K562 (cell line): ENCODE measurements around the gene CACNA1I.

Experiments
- CBX8 ChIP-seq: fragments of 200-600 bp; sonication (generic); IDR thresholded peaks from 2 replicates; pipeline ENCODE4 v1.6.1; 2012; ENCODE audit warnings: borderline replicate concordance, mixed run types, low read depth, mild to moderate bottlenecking, moderate library complexity, mixed read lengths, low read length, control low read depth, inconsistent platforms; ENCODE audit not compliant: poor library complexity, severe bottlenecking; ENCODE audit errors: extremely low read depth
- CREB1 ChIP-seq, 2 experiments: sonication (generic) in 1 of 2; formaldehyde crosslinking in 1 of 2; IDR thresholded peaks; 2 replicates each; pipeline versions ENCODE4 v1.6.1 to v1.8.0; 2012 to 2022; ENCODE audit warnings: inconsistent platforms in 1 of 2, mild to moderate bottlenecking in 1 of 2, missing genetic modification reagents in 1 of 2, moderate library complexity in 1 of 2
- EZH2 ChIP-seq: IDR thresholded peaks from 2 replicates; pipeline ENCODE4 v1.6.1; 2012; ENCODE audit warnings: low read depth, mild to moderate bottlenecking, inconsistent platforms, low read length, borderline replicate concordance
- JUN ChIP-seq, 2 experiments: sonication (generic) in 1 of 2; formaldehyde crosslinking in 1 of 2; IDR thresholded peaks; 2 replicates each; pipeline versions ENCODE4 v1.6.1 to v1.8.0; 2012 to 2022; ENCODE audit warnings: borderline replicate concordance in 2 of 2, mild to moderate bottlenecking in 2 of 2, improper control_type of control experiment in 1 of 2, low read depth in 1 of 2, low read length in 1 of 2, missing genetic modification reagents in 1 of 2
- KDM5B ChIP-seq: fragments of 200-600 bp; sonication (generic); IDR thresholded peaks from 2 replicates; pipeline ENCODE4 v1.6.1; 2012; ENCODE audit warnings: low read depth, mild to moderate bottlenecking, moderate library complexity, low read length, control low read depth, inconsistent platforms; ENCODE audit not compliant: insufficient replicate concordance
- MTF1 ChIP-seq: fragments of 250-450 bp; sonication (Bioruptor Pico); IDR thresholded peaks from 2 replicates; pipeline ENCODE4 v1.9.0; 2021; ENCODE audit warnings: moderate library complexity, mild to moderate bottlenecking, inconsistent platforms, borderline replicate concordance
- NFATC3 ChIP-seq: fragments of 450-650 bp; IDR thresholded peaks from 2 replicates; pipeline ENCODE4 v1.6.1; 2017; ENCODE audit warnings: mild to moderate bottlenecking
- SP2 ChIP-seq: IDR thresholded peaks from 2 replicates; pipeline ENCODE4 v1.6.1; 2011; ENCODE audit warnings: mild to moderate bottlenecking, low read depth, low read length, moderate library complexity; ENCODE audit not compliant: poor library complexity, severe bottlenecking; ENCODE audit errors: extremely low read depth
- TCF7L2 ChIP-seq: fragments of 150-350 bp; IDR thresholded peaks from 2 replicates; pipeline ENCODE4 v1.6.1; 2016; ENCODE audit warnings: low read depth, mild to moderate bottlenecking, low read length, moderate library complexity
- ZNF561 ChIP-seq: fragments of 450-650 bp; formaldehyde crosslinking; conservative IDR thresholded peaks from 2 replicates; pipeline ENCODE4 v1.4.0; 2020; ENCODE audit warnings: mild to moderate bottlenecking, moderate library complexity
- ZNF75A ChIP-seq: fragments of 450-650 bp; formaldehyde crosslinking; IDR thresholded peaks from 2 replicates; pipeline ENCODE4 v1.4.0; 2020; ENCODE audit warnings: mild to moderate bottlenecking
- TF ChIP-seq, protein P1 (sequence below): IDR thresholded peaks from 2 replicates; pipeline ENCODE4 v1.6.1; 2016; ENCODE audit warnings: missing genetic modification characterization, missing compliant biosample characterization

DNA sequence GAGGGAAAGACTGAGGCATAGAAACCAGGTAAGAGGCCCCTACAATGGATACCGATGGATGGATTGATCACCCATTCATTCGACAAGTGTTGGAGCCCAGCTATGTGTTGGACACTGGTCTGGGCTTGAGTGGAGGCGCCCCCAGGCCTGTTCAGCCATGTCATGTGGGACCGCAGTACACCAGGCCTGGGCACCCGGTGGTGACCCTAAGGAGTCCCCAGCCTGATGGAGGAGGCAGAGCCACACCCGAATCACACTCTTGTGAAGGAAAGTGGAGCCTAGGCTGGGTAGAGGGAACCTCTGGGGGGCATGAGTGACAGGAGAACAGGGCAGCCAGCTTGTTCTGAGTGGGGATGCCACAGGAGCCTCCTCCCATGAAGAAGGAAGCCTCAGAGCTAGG lies 10.2 kb downstream of the CACNA1I start:
- TF ChIP-seq ZNF75A (CRISPR knock-in tag) (no peak), SP2 (no peak), KDM5B (no peak), EZH2 (no peak), TCF7L2 (no peak), MTF1 (CRISPR knock-in tag) (no peak), CREB1 (IDR thresholded peaks at IDR 0.05) (no peak), CREB1 (CRISPR knock-in tag; IDR thresholded peaks at IDR 0.05) (no peak), CBX8 (no peak), NFATC3 (no peak), ZNF561 (CRISPR knock-in tag) (no peak), JUN (IDR thresholded peaks at IDR 0.05; ENCODE audit: borderline replicate concordance, low read depth, low read length) (no peak), JUN (CRISPR knock-in tag; IDR thresholded peaks at IDR 0.05; ENCODE audit: borderline replicate concordance) (no peak)
- TF ChIP-seq, protein P1, sequence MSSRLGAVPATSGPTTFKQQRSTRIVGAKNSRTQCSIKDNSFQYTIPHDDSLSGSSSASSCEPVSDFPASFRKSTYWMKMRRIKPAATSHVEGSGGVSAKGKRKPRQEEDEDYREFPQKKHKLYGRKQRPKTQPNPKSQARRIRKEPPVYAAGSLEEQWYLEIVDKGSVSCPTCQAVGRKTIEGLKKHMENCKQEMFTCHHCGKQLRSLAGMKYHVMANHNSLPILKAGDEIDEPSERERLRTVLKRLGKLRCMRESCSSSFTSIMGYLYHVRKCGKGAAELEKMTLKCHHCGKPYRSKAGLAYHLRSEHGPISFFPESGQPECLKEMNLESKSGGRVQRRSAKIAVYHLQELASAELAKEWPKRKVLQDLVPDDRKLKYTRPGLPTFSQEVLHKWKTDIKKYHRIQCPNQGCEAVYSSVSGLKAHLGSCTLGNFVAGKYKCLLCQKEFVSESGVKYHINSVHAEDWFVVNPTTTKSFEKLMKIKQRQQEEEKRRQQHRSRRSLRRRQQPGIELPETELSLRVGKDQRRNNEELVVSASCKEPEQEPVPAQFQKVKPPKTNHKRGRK (tag), result no peak
